Esophagus (tissue), 2 donors: ENCODE results near the gene ACTR3. TPM values are rescaled to one million over a fixed set of nuclear protein-coding genes. Genes with fewer than 3 reads are reported as not detected.

Experiments
- H3K27ac ChIP-seq, 2 donors: one replicate each; pipeline ENCODE4 v1.5.1; 2013; ENCODE audit warnings: low read depth in 2 of 2, mild to moderate bottlenecking in 2 of 2, inconsistent platforms in 1 of 2, low read length in 1 of 2, moderate library complexity in 1 of 2
- H3K27me3 ChIP-seq, 2 donors: one replicate each; pipeline ENCODE4 v1.6.1; 2013; ENCODE audit warnings: low read length in 2 of 2, control low read depth in 1 of 2, mild to moderate bottlenecking in 1 of 2; ENCODE audit not compliant: insufficient read depth in 2 of 2, control insufficient read depth in 1 of 2
- H3K36me3 ChIP-seq, 2 donors: one replicate each; pipeline ENCODE4 v1.6.1; 2013; ENCODE audit warnings: low read length in 1 of 2; ENCODE audit not compliant: control insufficient read depth in 2 of 2, insufficient read depth in 2 of 2
- H3K4me1 ChIP-seq, 2 donors: one replicate each; pipeline ENCODE4 v1.6.1; 2013; ENCODE audit warnings: low read length in 1 of 2; ENCODE audit not compliant: control insufficient read depth in 2 of 2, insufficient read depth in 2 of 2
- H3K4me3 ChIP-seq, 2 donors: one replicate each; pipeline ENCODE4 v1.5.1; 2013; ENCODE audit warnings: low read length in 2 of 2, mild to moderate bottlenecking in 2 of 2, low read depth in 1 of 2, moderate library complexity in 1 of 2
- H3K9me3 ChIP-seq, 2 donors: one replicate each; pipeline ENCODE4 v1.6.1; 2013; ENCODE audit warnings: mild to moderate bottlenecking in 2 of 2, low read depth in 1 of 2, low read length in 1 of 2, moderate library complexity in 1 of 2; ENCODE audit not compliant: control insufficient read depth in 2 of 2, insufficient read depth in 1 of 2
- WGBS, 2 donors: extraction: QIAGEN DNeasy Blood & Tissue Kit; methylation state at CpG; one replicate each; pipeline ENCODE4 v1.1.7; 2013; 5-methylcytosine and 5-hydroxymethylcytosine counted together
- polyA plus RNA-seq, 2 donors: library from polyadenylated mRNA; stranded (reverse); fragments of 200-250 nt; gene quantifications; one replicate each; pipeline ENCODE4 v1.2.3, GENCODE V29; 2013
- donor health status: healthy with polysubstance abuse.
- donor health status: Bipolar disorder and iron deficiency.

ACTR3 gene
- polyA plus RNA-seq, 2 donors = 57.2 to 155 TPM

DNA sequence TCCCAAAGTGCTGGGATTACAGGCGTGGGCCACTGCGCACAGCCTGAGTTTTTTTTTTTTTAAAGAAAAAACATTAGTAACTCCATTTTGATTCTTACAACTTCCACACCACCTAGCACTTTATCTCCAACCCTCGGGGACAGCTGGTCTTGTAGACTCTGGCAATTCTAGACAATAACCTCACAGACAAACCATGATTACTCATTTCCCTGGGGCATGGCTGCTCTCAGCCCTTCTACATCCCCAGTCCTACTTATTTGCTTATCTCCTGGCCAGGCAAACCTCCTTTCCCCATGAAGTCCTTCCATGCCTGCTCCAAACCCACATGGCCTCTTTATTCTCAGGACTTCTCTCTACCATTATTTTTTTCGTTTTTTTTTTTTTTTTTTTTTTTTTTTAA, 91.1 kb downstream of the ACTR3 start:
- 87 to 90% methylated on average over 4 of the region's 4 CpGs for WGBS, 2 donors
- H3K4me1 ChIP-seq = no peaks in the 10 kb centered on the region
- peaks cover 0 to 6% of the 10 kb centered on the region in 2 donors for H3K36me3 ChIP-seq

DNA sequence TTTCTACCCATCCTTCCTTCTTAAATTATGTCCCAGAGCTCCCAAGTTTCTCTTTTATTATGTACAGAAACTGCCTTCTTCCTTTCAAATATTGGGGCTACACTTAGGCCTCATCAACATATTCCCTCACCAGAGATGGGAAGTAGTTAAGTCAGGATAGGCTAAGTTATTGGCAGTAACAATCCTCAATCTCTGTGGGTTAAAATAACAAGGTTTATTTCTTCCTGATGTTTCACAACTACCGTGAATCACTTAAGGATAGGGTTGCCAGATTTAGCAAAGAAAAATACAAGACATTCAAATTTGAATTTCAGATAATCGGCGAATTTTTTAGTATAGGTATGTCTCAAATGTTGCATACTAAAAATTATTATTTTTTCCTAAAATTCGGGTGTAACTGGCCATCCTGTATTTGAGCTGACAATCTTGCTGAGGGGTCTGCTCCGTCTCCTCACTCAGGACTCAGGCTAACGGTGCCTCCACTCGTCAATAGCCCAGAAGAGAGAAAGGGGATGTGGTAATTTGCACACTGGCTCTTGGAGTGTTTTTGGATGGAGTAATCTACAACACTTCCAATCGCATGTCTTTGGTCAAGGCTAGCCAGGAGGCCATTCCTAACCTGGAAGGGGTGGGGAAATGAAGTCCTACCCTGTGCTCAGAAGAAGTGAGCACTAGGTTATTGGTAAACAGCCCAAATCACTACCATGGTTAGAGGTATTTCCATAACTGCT, 91.7 kb downstream of the ACTR3 start:
- no peak overlapping the region for H3K4me3 ChIP-seq
- no peak overlapping the region for H3K27ac ChIP-seq
- H3K4me1 ChIP-seq = no peaks in the 10 kb centered on the region
- no peaks in the 10 kb centered on the region for H3K9me3 ChIP-seq
- H3K36me3 ChIP-seq = peaks cover 0 to under 1% of the 10 kb centered on the region in 2 donors
- 91 to 93% methylated on average over 8 of the region's 8 CpGs for WGBS, 2 donors
- H3K27me3 ChIP-seq = no peaks in the 10 kb centered on the region

More for the DNA sequence above, 91.1 kb downstream of the ACTR3 start:
- Histone ChIP-seq H3K4me3 (no peak overlapping the region), H3K27ac (no peak overlapping the region), H3K9me3 (no peaks in the 10 kb centered on the region), H3K27me3 (no peaks in the 10 kb centered on the region)

GRCh38 chr2:113985554-113986397, 95.9 kb downstream of the ACTR3 start:
- WGBS, 2 donors = 83 to 86% methylated on average over 7 of the region's 7 CpGs
- Histone ChIP-seq H3K36me3 (no peaks in the 10 kb centered on the region), H3K27me3 (no peaks in the 10 kb centered on the region), H3K4me3 (no peak overlapping the region), H3K27ac (no peak overlapping the region), H3K4me1 (no peaks in the 10 kb centered on the region), H3K9me3 (no peaks in the 10 kb centered on the region)

- no peaks in the 10 kb centered on the region for H3K36me3 ChIP-seq
- no peaks in the 10 kb centered on the region for H3K27me3 ChIP-seq
- no peak overlapping the region for H3K27ac ChIP-seq
- no peaks in the 10 kb centered on the region for H3K9me3 ChIP-seq
- WGBS, 2 donors = 39 to 62% methylated on average over 4 of the region's 4 CpGs
- H3K4me1 ChIP-seq = peaks cover 0 to under 1% of the 10 kb centered on the region in 2 donors
- no peak overlapping the region for H3K4me3 ChIP-seq
Observed at GRCh38 chr2:113986762-113987290, 96.9 kb downstream of the ACTR3 start.

DNA sequence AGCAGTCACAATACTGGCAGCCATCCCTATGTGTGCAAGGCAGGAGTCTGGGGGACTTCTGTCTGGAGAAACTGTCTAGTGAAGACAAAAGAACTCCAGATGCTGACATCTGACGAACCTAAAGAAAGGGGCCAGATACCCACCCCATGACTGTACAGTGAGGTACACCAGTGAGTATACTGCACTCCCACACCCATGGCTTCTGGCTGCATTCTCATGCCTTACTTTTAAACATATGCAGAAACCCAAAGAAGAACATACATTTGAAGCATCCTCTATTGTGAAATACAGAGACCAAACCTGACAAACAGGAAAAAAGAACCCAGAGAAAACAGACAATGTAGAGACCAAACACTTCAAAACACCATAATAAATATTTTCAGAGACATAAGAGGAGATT, 102.2 kb downstream of the ACTR3 start:
- 55 to 88% methylated on average over 1 of the region's 1 CpG for WGBS, 2 donors
- Histone ChIP-seq H3K9me3 (no peaks in the 10 kb centered on the region), H3K27ac (no peak overlapping the region), H3K4me3 (no peak overlapping the region), H3K36me3 (no peaks in the 10 kb centered on the region), H3K4me1 (peaks cover 0 to 2% of the 10 kb centered on the region in 2 donors), H3K27me3 (no peaks in the 10 kb centered on the region)

GRCh38 chr2:113996671-113997594, 107.0 kb downstream of the ACTR3 start:
- Histone ChIP-seq H3K36me3 (no peaks in the 10 kb centered on the region), H3K27ac (no peak overlapping the region), H3K4me3 (no peak overlapping the region), H3K4me1 (peaks cover 0 to under 1% of the 10 kb centered on the region in 2 donors), H3K27me3 (no peaks in the 10 kb centered on the region), H3K9me3 (no peaks in the 10 kb centered on the region)
- WGBS, 2 donors = 68 to 80% methylated on average over 6 of the region's 6 CpGs

- H3K9me3 ChIP-seq = no peaks in the 10 kb centered on the region
- no peaks in the 10 kb centered on the region for H3K4me1 ChIP-seq
- no peak overlapping the region for H3K27ac ChIP-seq
- no peaks in the 10 kb centered on the region for H3K36me3 ChIP-seq
- no peaks in the 10 kb centered on the region for H3K27me3 ChIP-seq
- WGBS, 2 donors = 79 to 87% methylated on average over 5 of the region's 5 CpGs
- H3K4me3 ChIP-seq = no peak overlapping the region
Observed at GRCh38 chr2:114001152-114001551, 111.3 kb downstream of the ACTR3 start.

DNA sequence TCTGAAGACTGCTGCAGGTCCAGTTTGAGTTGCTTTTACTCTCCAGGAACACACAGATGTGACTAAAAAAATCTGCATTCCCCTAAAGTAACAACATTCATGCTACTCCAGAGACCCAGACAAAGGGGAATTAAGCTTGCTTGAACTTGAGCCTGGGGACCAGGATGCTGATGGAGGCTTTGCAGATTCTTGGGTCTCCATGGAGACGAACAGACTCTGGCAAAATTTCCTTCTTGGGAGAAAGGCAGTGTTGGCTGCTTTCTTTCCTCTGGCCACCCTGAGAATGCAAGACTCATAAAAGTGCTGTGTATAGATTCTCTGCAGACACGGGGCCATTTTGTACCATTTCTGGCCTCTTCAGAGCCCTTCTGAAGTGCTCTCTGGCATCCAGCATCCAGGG, 112.0 kb downstream of the ACTR3 start:
- no peaks in the 10 kb centered on the region for H3K27me3 ChIP-seq
- H3K4me3 ChIP-seq = no peak overlapping the region
- H3K4me1 ChIP-seq = no peaks in the 10 kb centered on the region
- no peaks in the 10 kb centered on the region for H3K9me3 ChIP-seq
- no peaks in the 10 kb centered on the region for H3K36me3 ChIP-seq
- no peak overlapping the region for H3K27ac ChIP-seq
- WGBS, 2 donors = 84 to 86% methylated on average over 2 of the region's 2 CpGs
